ENCODE results near the gene NTM. TPM values are rescaled to one million over a fixed set of nuclear protein-coding genes. Genes with fewer than 3 reads are reported as not detected.

NTM gene
- total RNA-seq, 1 donor from 2014 or later: 10.3 TPM

DNA sequence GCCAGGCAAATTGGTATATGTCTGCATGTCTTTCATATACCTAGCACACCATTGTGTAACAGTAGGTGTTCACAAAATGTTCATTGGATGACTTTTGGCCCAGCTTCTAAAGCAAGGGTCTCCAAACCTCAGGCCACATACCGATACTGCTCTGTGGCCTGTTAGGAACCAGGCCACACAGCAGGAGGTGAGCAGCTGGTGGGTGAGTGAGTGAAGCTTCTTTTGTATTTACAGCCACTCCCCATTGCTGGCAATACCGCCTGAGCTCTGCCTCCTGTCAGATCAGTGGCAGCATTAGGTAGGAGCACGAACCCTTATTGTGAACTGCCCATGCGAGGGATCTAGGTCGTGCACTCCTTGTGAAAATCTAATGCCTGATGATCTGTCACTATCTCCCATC, 836.6 kb downstream of the NTM start:
- DNase-seq (ENCODE audit: extremely low read depth, low read depth, low spot score): no peak

DNA sequence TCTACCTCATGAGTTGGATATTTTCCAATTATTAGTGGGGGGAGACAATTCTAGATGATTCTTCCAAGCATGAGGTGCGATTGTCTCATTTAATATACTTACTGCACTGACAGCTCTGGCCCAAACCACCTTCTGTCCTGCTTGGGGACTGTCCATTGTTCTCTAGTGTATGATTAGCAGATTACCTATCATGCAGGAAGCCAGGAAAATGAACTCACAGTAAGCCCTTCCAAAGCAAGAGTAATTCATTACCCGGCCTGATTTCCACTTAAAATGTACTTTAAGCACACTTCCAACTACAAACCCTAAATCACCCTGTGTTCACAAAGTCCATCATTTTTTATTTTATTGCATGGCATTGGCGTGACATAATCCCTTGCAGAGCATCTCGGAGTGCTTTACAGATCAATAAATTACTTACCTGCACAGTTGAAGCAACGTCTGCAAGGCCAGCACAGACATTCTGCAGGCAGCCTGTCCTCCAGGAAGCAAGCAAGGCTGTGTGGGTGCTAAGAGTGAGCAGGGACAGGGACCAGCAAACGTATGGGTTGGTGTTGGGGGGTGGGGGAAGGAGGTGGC, 838.2 kb downstream of the NTM start:
- DNase-seq (ENCODE audit: extremely low read depth, low read depth, low spot score): no peak

DNA sequence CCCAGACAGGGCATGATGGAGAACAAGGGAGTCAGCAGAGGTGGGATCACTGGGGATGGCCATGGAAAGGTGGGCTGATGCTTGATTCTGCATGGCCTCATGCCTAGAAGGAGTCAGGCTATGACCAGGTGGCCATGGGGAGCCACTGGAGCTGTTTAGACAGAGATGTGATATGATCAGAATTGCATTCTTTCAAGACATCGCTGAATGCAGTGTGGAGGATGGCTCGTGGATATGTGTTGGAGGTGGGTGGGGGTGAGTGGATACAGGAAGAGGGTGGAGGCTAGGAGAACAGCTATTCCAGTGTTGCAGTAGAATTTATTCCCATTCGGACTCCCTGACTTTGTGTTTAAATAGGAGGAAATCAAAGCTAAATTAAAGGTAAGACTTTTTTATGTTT, 841.1 kb downstream of the NTM start:
- DNase-seq (ENCODE audit: extremely low read depth, low read depth, low spot score): no peak

DNA sequence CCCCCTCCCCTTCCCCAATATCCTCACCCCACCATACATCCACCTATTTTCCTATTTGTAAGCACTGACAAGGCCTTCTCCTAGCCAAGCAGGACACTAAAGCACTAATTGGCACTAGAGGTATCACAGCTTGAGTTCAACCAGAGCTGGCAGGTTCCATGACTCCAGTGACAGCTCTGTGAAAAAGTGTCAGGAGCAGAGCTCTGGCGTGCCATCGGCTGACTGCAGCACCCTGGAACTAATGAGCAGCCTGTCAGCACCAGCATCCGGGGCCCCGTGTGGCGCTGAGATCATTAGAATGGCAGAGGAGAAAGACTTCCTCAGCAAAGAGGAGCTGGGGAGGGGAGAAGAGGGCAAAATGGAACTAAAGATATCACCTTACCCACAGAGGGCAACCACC, 847.4 kb downstream of the NTM start:
- no peak for DNase-seq (ENCODE audit: extremely low read depth, low read depth, low spot score)

DNA sequence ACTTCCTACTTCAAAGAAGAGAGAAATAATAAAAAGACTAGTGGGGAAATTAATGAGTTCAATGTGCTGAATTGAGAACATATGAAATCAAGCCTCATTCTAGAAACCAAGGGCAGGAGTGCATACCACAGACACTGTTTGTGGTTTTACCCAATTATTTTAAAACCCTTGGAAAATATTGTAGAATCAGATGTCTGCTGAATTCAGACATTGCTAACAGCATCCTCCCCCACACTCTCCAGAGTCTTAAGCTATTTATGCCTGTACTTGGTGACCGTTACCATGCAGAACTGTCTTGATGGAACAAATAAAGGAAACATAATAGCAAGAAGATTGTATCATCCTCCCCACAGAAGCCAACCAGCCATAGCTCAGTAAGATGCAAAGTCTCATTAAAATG, 850.1 kb downstream of the NTM start:
- DNase-seq (ENCODE audit: extremely low read depth, low read depth, low spot score): no peak

DNA sequence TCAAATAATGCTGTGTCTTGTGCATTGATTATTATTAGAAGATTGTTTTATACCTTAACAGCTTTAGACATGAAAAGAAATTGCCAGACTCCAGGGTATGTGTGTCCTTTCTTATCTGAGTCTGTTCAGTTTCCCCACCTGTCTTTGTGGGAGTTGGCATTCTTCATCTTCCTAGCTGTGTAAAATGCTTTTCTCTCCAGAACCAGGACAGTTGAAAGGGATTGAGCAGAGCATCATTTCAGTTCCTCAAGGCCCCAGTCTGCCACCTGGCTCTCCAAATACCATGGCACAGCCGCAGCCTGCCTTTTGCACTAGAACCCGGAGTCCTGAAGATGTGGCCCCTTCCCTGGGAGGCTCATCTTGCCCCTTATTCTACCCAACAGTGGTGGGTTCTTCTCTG, 851.9 kb downstream of the NTM start:
- no peak for DNase-seq (ENCODE audit: extremely low read depth, low read depth, low spot score)

DNA sequence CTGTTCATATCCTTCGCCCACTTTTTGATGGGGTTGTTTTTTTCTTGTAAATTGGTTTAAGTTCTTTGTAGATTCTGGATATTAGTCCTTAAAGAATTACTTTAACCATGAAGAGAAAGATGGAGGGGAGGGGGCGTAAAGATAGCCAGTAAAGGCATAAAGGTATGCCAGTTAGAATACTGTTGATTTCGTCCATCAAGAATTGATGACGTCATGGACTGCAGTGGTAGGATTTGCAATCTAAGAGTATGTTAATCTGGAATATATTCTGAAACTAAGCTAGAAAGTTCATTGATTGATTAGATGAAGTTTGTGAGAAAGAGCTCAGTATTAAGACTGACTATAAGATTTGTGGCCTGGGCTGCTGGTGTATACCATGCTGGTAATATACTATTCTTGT, 856.1 kb downstream of the NTM start:
- DNase-seq (ENCODE audit: extremely low read depth, low read depth, low spot score): no peak

DNA sequence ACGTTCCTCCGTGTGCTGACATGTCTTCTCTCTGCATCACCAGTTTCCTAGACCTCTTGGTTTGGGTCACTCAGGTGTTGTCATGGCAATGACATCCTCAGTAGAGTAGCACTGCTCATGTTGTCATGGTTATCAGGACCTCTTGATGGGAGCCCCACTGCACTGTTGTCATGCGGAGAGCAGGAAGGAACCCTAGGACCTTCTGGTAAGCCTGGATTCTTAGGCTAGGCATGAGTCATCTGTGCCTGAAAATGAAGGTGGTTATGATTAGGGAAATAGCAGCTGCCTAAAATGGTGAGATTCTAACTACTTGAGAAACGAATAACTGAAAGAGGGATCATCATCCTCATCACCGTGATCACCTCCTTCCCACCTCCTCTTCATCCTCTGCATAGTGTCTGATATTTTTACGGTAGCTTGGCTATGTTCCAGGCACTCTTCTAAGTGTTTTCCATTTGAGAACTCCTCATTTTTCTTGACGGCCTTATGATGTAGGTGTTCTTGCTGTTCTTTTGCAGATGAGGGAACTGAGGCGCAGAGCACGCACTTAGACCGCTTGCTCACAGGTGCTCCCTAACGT, 858.4 kb downstream of the NTM start:
- DNase-seq (ENCODE audit: extremely low read depth, low read depth, low spot score): no peak

DNA sequence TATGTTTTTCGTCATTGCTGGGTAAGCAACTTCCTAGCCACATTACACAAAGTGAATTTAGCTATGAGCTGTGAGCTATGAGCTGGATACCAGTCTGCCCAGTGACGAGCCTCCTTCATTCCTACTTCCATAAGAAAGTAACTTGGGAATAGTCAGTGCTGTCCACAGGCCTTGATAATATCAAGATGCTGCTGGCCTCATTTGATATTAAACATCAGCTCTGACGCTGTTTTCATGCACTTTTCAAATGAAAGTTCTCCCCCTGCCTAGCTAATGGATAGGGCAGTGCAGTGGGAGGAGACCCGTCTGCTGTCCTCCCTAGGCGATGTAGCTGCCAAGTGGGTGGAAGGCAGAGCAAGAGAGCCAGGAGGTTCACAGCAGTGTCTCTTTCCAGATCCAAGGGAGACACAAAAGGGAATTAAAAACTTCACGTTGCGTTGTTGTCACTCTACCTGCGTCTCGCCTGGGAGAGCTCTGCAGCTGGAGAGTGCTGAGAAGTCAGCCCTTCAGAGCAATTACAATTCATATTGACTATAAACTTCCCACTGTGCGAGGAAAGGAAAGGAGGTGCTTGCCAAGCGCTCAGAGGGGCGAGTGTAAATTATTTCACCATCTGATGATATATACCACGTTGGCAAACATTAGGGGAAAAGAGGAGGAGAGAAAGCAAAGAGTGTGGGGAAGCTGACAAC, 861.4 kb downstream of the NTM start:
- DNase-seq (ENCODE audit: extremely low read depth, low read depth, low spot score): no peak

DNA sequence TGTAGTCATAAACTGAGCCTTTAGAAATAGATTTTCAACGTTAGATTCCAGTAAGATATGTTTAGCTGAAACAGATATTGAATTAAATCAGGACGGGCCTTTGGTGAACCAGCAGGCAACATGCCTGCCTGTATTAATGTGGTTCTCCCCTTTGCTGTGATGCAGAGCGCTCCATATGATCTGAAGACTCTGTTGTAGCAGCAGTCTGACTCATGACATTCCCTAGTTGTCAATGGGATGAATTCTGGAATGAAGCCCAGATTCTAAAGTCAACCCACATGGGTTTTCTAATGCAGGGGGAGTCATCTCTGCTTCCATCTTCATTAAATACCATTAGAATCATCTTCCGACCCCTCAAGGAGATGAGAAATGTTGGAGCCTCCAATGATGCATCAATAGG, 864.5 kb downstream of the NTM start:
- DNase-seq (ENCODE audit: extremely low read depth, low read depth, low spot score): no peak

DNA sequence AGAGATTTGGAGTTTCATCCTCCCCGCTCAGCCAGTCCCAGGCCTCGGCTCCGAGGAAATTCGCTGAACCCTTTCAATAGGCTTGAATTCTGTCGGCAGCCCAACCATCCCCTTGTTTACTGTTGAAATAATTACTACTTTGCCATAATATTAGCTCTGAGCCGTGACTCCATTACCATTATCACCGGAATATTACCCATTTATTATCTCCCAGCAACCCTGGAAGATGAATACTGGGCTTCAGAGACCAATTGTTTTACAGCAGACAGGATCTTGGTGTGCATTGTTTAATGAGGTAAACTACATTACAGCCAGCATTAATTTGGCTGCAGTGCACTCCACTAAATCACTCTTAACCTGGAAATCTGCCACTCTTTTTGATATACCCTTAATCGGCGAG, 867.4 kb downstream of the NTM start:
- DNase-seq (ENCODE audit: extremely low read depth, low read depth, low spot score): no peak

DNA sequence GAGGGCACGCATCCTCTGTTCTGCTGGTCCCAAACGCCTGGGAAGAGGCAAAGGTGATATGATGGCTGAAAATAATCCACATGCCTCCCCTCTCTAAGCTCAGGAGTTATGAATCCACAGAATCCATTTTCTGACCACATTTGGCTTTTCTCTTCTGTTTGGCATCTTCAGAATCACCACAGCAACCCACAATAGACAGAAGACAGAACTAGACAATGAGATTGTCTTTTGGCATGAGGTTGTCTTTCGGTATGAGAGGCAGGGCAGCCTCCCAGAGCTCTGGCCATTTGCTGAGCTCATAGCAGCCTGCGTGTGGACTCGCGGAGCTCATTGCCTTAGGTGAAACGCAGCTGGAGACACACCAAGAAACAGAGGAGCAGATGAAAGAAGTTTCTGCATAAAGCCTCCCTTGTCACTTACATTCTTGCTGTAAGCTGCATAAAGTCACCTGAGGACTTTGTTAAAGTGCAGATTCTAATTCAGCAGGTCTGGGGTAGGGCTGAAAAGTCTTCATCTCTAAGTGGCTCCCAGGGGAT, 868.0 kb downstream of the NTM start:
- DNase-seq (ENCODE audit: extremely low read depth, low read depth, low spot score): no peak

DNA sequence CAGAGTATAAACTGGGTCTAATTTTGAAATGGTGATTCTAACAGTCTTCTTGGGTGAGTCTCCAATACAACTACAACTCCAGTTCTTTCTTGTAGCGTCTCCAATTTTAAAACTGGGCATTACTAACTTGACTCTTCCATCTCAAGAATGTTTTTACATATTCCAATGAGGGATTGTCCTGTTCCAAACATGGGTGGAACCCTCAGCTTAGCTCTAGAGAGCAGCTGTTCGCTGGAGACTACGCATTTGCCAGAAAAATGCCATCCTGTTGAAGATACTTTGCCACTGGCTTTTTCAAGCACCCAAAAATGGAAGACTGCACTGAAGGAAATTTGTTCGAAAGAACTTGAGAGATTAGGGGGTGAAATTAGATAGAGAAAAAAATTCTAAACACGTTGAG, 870.0 kb downstream of the NTM start:
- no peak for DNase-seq (ENCODE audit: extremely low read depth, low read depth, low spot score)

DNA sequence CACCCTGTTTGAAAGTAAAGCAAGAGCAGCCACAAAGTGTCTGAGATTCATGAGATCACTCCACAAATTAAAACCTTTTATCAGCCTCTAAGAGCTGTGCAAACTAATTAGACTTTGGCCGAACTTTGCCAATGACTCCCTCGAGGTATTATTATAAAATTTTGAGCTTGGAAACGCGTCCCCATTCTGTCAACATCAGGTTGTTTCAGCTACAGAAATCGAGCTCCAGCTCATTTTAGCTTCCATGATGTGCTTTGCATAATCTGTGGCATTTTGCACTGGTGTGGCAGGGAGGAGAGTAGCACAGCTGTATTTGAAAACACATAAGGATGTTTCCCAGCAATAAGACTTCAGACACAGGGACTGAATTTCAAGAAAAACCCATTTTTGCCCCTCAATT, 872.2 kb downstream of the NTM start:
- DNase-seq (ENCODE audit: extremely low read depth, low read depth, low spot score): no peak

DNA sequence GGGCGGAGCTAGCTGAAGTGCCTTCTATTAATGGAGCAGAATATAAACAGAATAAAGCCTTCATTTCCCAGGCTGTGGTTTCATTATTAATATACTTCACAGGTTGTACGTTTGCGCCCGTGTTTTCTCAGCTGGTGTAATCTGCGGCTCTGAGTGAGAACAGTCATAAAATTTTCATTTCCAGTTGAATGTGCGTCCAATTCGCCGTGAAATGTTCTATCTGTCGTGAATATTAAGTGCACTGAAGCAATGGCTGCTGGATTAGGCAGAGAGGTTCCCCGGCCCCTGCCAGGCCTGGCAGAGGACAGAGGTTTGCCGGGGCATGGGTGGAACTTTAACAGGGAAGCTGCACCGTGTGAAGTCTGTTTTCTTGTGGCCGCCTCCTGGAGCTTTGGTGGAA, 874.4 kb downstream of the NTM start:
- no peak for DNase-seq (ENCODE audit: extremely low read depth, low read depth, low spot score)

DNA sequence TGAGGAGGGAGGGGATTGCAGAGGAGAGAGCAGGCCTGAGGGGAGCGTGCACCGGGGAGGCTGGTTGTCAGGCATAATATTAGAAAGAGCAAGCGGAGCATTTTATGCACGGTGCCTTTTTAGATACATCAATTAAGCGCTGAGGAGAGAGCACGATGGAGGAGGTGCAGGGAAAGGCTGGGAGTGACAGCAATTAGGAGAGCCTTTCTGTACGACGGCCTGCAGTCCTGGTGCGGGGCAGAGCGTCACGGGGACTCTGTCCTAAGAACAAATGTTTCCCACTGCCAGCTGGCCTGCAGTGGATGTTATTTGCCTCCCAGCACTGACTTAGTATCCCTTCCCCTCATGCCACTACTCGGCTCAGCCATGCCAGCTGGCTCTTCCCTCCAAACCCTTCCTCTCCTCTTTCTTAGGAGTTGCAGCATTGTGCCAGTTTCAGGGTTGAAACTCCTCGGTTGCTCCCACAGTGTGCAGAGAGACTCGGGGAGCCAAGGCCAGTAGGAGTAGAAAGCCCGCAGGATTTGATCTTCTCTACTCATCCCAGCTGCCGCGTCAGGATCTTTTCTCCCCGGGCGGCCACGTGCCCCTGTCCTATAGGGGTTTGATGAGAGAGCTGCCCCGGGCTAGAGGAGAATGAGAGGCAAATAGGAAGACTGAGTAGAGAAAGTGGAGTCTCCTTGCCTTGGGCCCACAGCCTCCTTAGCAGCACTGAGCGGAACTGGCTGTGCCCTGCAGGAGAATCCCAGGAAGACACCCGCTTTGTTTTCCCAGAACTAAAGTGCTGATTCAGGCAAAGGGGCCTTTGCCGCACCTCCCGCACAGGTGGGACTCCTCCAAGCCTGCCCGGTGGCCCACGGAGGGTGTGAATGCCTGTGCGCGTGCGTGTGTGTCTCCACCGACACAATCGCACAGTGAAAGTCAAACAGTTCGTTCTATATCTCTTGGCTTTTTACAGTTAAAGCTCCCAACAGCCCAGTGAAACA, 875.3 kb downstream of the NTM start:
- no peak for DNase-seq (ENCODE audit: extremely low read depth, low read depth, low spot score)

DNA sequence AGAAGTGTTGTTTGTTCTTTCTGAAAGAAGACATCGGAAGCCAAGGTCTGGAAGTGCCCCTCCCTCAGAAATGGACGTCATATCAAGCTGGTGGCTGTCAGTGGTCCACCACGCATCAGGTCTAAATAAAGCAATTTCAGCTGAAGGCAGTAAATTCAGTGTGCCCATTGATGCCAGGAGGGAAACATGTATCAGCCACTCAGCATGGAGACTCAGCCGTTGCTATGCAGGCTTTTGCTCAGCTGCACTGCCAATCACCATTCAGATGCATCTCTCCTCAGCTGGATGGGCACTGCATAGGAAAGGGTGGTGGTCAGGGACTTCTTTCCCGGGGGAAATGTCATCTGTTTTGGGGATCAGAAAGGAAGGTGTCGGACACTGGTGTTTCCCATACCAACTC, 878.2 kb downstream of the NTM start:
- no peak for DNase-seq (ENCODE audit: extremely low read depth, low read depth, low spot score)

DNA sequence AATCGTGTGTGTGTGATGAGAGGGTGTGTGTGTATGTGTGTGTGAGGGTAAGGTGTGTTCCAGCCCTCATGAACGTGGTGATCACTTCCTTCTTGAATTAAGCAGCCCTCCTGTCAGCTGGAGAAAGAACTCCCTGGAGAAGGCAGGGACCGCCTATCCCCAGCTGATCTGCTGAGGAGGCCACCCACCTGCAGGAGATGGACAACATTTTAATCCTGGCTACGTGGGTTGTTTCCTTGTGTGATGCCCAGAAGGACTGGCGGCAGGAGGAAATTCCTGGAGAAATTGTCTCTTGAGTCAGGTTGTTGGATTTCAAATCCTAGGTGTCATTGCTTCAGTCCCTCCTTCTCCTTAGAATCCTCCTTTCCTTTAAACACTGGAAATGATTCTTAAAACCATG, 878.8 kb downstream of the NTM start:
- DNase-seq (ENCODE audit: extremely low read depth, low read depth, low spot score): no peak

DNA sequence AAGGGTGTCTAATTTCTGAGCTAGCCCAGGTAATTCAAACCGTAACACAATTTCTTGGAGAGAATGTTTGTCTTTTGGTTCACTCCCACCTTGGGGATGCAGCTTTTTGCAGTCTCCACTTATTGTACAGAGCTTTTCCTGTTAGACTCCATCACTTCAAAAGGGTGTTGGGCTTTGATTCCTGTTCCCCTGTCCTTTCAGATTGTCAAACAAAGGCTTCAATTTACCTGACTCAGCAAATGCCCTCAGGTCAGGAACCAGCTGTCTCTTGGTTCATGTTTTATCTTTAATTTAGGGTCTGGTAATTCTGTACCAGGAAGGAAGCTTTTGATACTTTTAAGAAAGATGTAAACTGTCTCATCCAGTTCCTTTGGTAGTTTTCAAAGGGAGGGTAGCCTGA, 880.6 kb downstream of the NTM start:
- DNase-seq (ENCODE audit: extremely low read depth, low read depth, low spot score): no peak

DNA sequence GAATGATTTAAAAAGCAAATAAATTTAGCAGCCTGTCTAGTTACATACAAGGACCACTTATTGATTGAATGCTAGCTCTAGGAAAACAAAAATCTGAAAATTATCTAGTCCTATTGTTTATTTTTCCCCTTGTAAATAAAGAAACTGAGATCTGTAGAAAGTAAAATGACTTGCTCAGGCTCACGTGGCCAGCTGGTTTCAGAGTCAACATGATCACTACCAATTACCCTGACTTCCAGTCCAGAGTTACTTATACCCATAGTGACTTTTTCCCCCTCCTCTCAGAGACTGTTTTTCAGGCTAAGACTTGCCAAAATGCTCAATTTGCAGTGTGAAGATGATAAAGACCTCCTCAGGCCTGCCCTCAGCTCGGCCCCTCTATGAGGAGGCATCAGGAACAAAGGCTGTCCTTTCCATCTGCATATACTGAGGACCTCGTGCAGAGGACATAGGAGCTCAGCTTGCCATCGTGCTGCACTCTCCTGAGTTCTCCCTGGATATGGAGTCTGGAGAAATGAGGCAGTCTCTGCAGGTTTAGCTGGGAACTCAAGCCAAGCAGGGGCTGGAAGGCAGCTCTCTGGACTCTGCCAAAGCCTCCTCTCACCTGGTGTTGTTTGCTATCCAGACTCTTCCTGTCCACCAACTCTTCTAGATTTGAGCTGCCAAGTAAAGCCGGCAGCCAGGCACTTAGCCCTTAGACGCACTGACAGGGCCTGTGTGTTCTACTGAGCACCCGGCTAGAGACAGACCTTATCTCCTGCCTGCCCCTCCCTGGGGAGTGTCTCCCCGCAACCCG, 883.3 kb downstream of the NTM start:
- no peak for DNase-seq (ENCODE audit: extremely low read depth, low read depth, low spot score)
